Measurements from ENCODE around the gene MX2.

DNA sequence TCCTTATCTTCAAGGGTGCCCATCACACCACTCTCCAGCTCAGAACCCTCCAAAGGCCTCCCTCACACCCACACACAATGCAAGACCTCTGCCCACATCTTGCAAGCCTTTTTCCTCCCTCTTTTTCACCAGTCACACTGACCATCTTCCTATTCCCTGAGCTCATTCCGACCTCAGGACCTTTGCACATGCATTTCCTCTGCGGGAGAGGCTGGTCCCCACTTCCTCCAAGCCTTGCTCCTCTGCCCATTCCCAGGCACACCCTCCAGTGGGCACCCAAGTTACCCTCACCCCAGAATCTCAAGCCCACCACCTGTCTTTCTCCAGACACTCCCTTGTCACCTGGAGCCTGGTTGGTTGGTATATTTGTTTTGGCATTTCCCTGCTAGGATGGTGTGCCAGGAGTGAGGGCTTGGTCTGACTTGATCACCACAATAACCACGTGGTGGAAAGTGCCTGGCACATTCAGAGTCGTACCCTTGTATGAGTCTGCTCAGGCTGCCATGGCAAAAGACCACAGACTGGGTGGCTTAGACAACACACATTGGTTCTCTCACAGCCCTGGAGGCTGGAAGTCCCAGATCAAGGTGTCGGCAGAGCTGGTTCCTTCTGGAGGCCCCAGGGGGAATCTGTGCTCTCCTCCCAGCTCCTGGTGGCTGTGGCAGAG is 13.2 kb downstream of the MX2 start:
- TF ChIP-seq EZH2 (IDR thresholded peaks at IDR 0.05; ENCODE audit: low read length, unreplicated experiment): no peak
- TF ChIP-seq, protein P1, sequence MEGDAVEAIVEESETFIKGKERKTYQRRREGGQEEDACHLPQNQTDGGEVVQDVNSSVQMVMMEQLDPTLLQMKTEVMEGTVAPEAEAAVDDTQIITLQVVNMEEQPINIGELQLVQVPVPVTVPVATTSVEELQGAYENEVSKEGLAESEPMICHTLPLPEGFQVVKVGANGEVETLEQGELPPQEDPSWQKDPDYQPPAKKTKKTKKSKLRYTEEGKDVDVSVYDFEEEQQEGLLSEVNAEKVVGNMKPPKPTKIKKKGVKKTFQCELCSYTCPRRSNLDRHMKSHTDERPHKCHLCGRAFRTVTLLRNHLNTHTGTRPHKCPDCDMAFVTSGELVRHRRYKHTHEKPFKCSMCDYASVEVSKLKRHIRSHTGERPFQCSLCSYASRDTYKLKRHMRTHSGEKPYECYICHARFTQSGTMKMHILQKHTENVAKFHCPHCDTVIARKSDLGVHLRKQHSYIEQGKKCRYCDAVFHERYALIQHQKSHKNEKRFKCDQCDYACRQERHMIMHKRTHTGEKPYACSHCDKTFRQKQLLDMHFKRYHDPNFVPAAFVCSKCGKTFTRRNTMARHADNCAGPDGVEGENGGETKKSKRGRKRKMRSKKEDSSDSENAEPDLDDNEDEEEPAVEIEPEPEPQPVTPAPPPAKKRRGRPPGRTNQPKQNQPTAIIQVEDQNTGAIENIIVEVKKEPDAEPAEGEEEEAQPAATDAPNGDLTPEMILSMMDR (conservative IDR thresholded peaks at IDR 0.05; ENCODE audit: low read depth, low read length): no peak
